ENCODE measurements around the gene ARL4A. TPM values are rescaled to one million over a fixed set of nuclear protein-coding genes. Genes with fewer than 3 reads are reported as not detected.

The ARL4A gene
- total and polyA plus RNA-seq, 2 of the 8 experiments (the other 6 are each of a cell fraction or from before 2014, with no cell fraction given): 14.5 to 29.2 TPM

GRCh38 chr7:12689451-12689850 lies 2.0 kb downstream of the ARL4A start:
- Histone ChIP-seq H2BK20ac (ENCODE audit: low read length) (no peak overlapping the region), H3K4me3 (ENCODE audit: extremely low read depth in 1 of 4, insufficient read depth in 2 of 4, low read depth in 3 of 4, low read length in 4 of 4) (peak overlapping the region; percentile 4 to 54 (median 20); a peak in 6 of 8 replicates), H2AFZ (ENCODE audit: low read length) (no peak overlapping the region), H3K9me3 (ENCODE audit: insufficient read depth in 2 of 2, low read depth in 1 of 2, low read length in 1 of 2) (no peaks in the 10 kb centered on the region), H3K4me1 (replicated peaks in 1 of 4; ENCODE audit: control insufficient read depth in 3 of 4, insufficient read depth in 4 of 4, low read length in 3 of 4) (peaks cover 0 to 7% (median 3%) of the 10 kb centered on the region in 4 experiments; a peak in 4 of 7 replicates), H3K14ac (ENCODE audit: insufficient read length) (no peak overlapping the region), H4K8ac (ENCODE audit: extremely low read depth, insufficient read depth, low read length) (no peak overlapping the region), H3K4ac (replicated peaks; ENCODE audit: insufficient read length, low read depth, low read length) (no peak overlapping the region), H3K36me3 (ENCODE audit: control insufficient read depth in 2 of 4, insufficient read depth in 4 of 4, low read length in 3 of 4) (no peaks in the 10 kb centered on the region; a peak in 1 of 8 replicates), H3K4me2 (ENCODE audit: insufficient read depth in 1 of 2, low read depth in 2 of 2, low read length in 2 of 2) (peak overlapping the region; percentile 49 to 60), H3K79me2 (ENCODE audit: control insufficient read depth in 1 of 2, insufficient read depth in 2 of 2, low read length in 2 of 2) (peaks cover 0 to 64% of the 10 kb centered on the region in 2 experiments; a peak in 3 of 4 replicates), H2BK12ac (ENCODE audit: low read depth, low read length) (no peak overlapping the region), H4K5ac (ENCODE audit: insufficient read length, low read depth, low read length) (no peak overlapping the region), H3K18ac (ENCODE audit: extremely low read depth, low read length) (no peak overlapping the region), H2BK5ac (ENCODE audit: low read depth, low read length) (no peak overlapping the region), H2BK120ac (replicated peaks; ENCODE audit: low read depth, low read length) (no peak overlapping the region), H4K20me1 (replicated peaks in 1 of 2; ENCODE audit: control insufficient read depth in 1 of 2, insufficient read depth in 2 of 2, low read length in 2 of 2) (no peaks in the 10 kb centered on the region), H4K91ac (replicated peaks; ENCODE audit: insufficient read length, low read length) (no peak overlapping the region), H3K23ac (ENCODE audit: insufficient read length) (no peak overlapping the region), H2BK15ac (ENCODE audit: low read length) (no peak overlapping the region), H3K56ac (replicated peaks; ENCODE audit: insufficient read length, low read depth, low read length) (no peak overlapping the region), H3K27ac (ENCODE audit: low read depth, low read length) (no peak overlapping the region), H2AK5ac (ENCODE audit: low read depth, low read length) (no peak overlapping the region), H3K79me1 (ENCODE audit: low read depth, low read length) (no peaks in the 10 kb centered on the region), H3K9ac (replicated peaks in 1 of 4; ENCODE audit: extremely low read depth in 1 of 4, low read depth in 3 of 4, low read length in 3 of 4) (no peak overlapping the region), H3K27me3 (replicated peaks in 1 of 4; ENCODE audit: control insufficient read depth in 3 of 4, extremely low read depth in 1 of 4, insufficient read depth in 3 of 4, low read length in 3 of 4) (no peaks in the 10 kb centered on the region; a peak in 1 of 7 replicates), H3K23me2 (ENCODE audit: low read depth, low read length) (no peaks in the 10 kb centered on the region; the same call in 1 of the 2 replicates)
- TF ChIP-seq E2F6 (IDR thresholded peaks at IDR 0.05) (no peak), SIRT6 (IDR thresholded peaks at IDR 0.05; ENCODE audit: low read length) (no peak), FOSL1 (IDR thresholded peaks at IDR 0.05; ENCODE audit: insufficient read depth, low read depth, low read length) (no peak), KDM1A (IDR thresholded peaks at IDR 0.05; ENCODE audit: borderline replicate concordance, low read length) (no peak), SP4 (IDR thresholded peaks at IDR 0.05; ENCODE audit: low read length) (no peak), SIN3A (conservative IDR thresholded peaks at IDR 0.05 in 1 of 2, IDR thresholded peaks at IDR 0.05 in 1 of 2; ENCODE audit: low read depth in 1 of 2, low read length in 2 of 2) (no peak), HDAC6 (IDR thresholded peaks at IDR 0.05; ENCODE audit: low read depth, low read length) (no peak)
- ChIA-PET CTCF (ENCODE audit: partially characterized antibody) (interaction anchor here (0.6 to 10.0 kb wide), 9 partner anchors 10 to 573 kb away, joined by 3 to 82 read pairs (median 5); no protein-coding TSS in a partner anchor), POLR2A (ENCODE audit: partially characterized antibody) (no interaction called here)
- no peak for FAIRE-seq
- DNase-seq (ENCODE audit: low read depth in 1 of 2, low spot score in 2 of 2): no peak
- 52% methylated on average over 2 of the region's 2 CpGs; no CpG with 5 or more reads in 1 of the 2 experiments for WGBS, 2 experiments (ENCODE audit: extremely low coverage in 1 of 2, insufficient coverage in 1 of 2, insufficient read length in 1 of 2, insufficient replicate concordance in 2 of 2, low coverage in 1 of 2, low lambda C conversion rate in 2 of 2, missing lambda C conversion rate in 1 of 2)

All from H1 (cell line).